LHCN-M2 (cell line): Measurements from ENCODE around the gene IMMP2L. TPM values are rescaled to one million over a fixed set of nuclear protein-coding genes. Genes with fewer than 3 reads are reported as not detected.
"Not testable (repeated sequence)": the region's sequence is repeated elsewhere in the genome, so short reads cannot be mapped to it uniquely, and the experiment has no call there.

ENCODE experiments used
- DNase-seq: peaks from one replicate; pipeline ENCODE4 v3.0.0-alpha.2; 2012; ENCODE audit warnings: low read depth
- total RNA-seq: library from RNA; depleted of rRNA; stranded (reverse); fragments of >200 nt; gene quantifications from 2 replicates; pipeline ENCODE4 v1.2.3, GENCODE V29; 2014

Gene IMMP2L
- total RNA-seq, 1 experiment from 2014 or later: 6.4 TPM

- no peak for DNase-seq
These were observed 481.7 kb downstream of the IMMP2L start for GRCh38 chr7:111080495-111081105.

- DNase-seq: no peak
These were observed 485.3 kb downstream of the IMMP2L start for GRCh38 chr7:111077001-111077400.

GRCh38 chr7:111076205-111076604 lies 486.1 kb downstream of the IMMP2L start:
- DNase-seq: no peak

GRCh38 chr7:111075498-111075897 lies 486.8 kb downstream of the IMMP2L start:
- DNase-seq: no peak

- DNase-seq: no peak
These were observed 487.5 kb downstream of the IMMP2L start for GRCh38 chr7:111074748-111075146.

GRCh38 chr7:111074071-111074747 lies 488.1 kb downstream of the IMMP2L start:
- no peak for DNase-seq

GRCh38 chr7:111072658-111073057 lies 489.6 kb downstream of the IMMP2L start:
- not testable (repeated sequence) for DNase-seq

- DNase-seq: no peak
These were observed 490.7 kb downstream of the IMMP2L start for GRCh38 chr7:111071556-111071955.

GRCh38 chr7:111068618-111069017 lies 493.7 kb downstream of the IMMP2L start:
- DNase-seq: no peak

- DNase-seq: no peak
These were observed 494.6 kb downstream of the IMMP2L start for GRCh38 chr7:111067682-111068081.

GRCh38 chr7:111067251-111067650 lies 495.0 kb downstream of the IMMP2L start:
- no peak for DNase-seq

DNA sequence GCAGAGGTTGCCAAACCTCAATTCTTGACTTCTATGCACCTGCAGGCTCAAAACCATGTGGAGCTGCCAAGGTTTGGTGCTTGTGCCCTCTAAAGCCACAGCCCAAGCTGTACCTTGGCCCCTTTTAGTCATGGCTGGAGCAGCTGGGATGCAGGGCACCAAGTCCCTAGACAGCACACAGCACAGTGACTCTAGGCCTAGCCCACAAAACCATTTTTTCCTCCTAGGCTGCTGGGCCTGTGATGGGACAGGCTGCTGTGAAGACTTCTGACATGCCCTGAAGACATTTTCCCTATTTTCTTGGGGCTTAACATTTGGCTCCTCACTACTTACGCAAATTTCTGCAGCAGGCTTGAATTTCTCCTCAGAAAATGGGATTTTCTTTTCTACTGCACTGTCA lies 499.1 kb downstream of the IMMP2L start:
- no peak for DNase-seq

DNA sequence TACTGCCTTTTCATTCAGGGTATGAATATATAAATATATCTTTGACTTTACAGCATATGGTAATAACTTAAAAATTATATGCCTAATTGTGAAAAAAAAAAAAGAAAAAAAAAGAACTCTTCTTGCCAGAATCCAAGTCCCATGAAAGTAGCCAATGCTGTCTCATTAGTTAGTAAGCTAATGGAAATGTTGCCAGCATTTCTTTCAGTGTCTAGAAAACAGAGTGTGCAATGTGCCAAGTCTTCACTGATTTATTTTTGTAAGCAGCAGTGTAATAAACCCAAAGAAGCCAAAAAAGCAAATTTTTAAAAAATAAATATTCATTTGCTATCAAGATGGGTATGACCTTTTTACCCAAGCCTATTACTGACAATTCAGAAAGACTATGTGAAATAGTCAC lies 502.5 kb downstream of the IMMP2L start:
- DNase-seq: no peak

DNA sequence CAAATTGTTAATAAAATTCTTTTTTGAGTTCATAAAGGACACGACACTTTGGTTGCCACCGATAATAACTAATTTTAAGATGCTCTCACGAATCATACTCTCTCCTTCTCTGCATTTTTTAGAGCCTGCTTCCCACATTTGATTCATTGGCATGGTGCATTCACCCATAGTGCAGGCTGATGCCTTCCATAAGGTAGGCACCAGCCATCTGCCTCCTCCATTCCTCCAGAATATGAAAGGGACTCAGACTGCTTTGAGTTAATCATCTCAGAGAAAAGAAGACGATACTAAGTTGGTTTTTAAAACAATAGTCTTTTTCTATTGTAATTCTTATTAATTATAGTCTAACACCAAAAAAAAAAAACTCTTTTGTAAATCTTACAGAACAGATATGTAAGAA lies 505.2 kb downstream of the IMMP2L start:
- no peak for DNase-seq

- no peak for DNase-seq
These were observed 505.9 kb downstream of the IMMP2L start for GRCh38 chr7:111056371-111056770.

- no peak for DNase-seq
These were observed 509.3 kb downstream of the IMMP2L start for GRCh38 chr7:111053035-111053434.

- no peak for DNase-seq
These were observed 510.5 kb downstream of the IMMP2L start for GRCh38 chr7:111051832-111052231.

GRCh38 chr7:111050875-111051416 lies 511.3 kb downstream of the IMMP2L start:
- DNase-seq: no peak

- no peak for DNase-seq
These were observed 512.2 kb downstream of the IMMP2L start for GRCh38 chr7:111049971-111050680.

DNA sequence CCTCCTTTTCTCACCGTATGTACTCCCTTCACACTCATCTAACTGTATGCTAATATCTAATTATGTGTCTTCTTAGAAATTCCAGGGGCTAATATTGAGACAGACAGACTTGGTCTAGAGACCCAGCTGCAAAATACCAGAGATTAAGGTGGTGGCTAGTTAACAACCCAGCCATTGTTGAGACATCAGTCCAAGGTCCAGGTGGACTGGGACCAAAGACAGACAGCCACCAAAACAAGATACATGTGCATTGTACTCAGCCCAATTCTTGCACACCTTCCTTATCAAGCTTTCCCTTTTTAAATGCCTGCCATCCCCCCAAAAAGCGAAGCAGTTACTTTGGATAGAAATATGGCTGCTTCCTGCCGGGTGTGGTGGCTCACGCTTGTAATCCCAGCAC lies 514.7 kb downstream of the IMMP2L start:
- DNase-seq: no peak

GRCh38 chr7:111045449-111045848 lies 516.8 kb downstream of the IMMP2L start:
- no peak for DNase-seq

DNA sequence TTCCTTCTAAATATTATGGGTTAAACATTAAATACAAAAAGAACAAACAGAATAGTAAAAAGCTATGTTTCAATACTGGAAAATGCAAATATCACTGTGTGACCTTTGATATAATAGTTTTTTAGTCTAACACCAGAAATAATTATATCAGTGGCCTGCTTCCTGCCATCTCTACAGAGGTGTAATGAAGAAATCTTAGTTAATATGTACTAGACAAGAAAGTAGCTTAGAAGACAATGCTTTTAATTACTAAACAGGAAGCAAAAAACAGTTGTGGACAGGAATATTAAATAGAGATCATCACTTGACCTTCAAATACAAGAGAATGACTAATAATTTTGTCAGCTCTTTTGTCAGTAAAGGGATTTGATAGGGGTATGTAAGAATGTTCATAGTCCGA lies 518.7 kb downstream of the IMMP2L start:
- DNase-seq: no peak

DNA sequence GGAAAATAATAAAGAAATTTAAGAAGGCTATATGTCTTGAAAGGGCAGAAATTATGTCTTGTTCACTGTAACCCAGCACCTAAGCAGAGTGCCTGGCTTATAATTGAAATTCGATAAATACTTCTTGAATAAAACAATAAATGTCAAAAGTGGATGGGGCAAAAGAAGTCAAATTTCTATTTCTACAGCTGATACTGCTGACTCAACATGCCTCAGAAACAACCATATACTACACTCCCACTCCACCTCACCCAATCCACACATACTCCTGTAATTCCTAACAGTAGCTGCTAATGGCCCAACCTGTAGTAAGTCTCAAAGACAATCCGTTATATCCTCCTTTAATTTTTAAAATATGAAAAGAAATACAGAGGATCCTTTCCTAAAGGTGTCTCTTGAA lies 519.5 kb downstream of the IMMP2L start:
- no peak for DNase-seq
